ENCODE data around the gene RPL18.
"Not testable (repeated sequence)": the region's sequence is repeated elsewhere in the genome, so short reads cannot be mapped to it uniquely, and the experiment has no call there.

The RPL18 gene

DNA sequence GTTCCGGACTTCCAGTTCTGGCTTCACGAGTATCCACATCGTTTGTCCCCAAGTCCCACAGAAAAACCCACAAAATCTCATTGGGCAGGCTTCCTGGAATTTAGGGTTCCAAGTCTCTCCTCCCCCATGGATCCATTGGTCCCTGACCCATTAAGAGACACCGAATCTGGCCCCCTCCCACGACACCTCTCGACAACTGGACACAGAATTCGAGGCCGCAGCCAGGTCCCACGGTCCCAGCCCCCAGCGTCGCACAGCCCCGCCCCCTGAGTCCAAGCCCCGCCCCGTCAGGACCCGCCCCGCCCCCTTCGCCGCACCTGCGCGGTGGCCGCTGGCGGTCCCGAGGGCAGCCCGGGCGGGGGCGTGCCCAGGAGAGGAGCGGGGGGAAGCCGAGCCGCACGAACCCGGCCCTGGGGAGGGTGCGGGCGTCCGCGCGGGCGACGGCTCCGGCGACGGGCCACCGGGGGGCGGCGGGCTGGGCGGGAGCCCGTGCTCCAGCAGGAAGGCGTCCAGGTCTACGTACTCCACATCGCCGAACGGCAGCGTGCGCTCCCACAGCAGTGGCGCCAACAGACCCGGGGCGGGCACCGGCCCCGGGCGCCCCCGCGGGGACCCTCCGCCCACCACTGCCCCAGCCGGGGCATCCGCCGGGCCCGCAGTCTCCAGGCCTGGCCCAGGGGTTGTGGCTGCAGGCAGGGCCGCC is 16.4 kb upstream of the RPL18 start:
- DNase-seq (ENCODE audit: low spot score): peak; percentile 66
- H3K27ac ChIP-seq: peak overlapping the region; percentile 99
- CTCF ChIA-PET: no interaction called here
- TF ChIP-seq, protein P1, sequence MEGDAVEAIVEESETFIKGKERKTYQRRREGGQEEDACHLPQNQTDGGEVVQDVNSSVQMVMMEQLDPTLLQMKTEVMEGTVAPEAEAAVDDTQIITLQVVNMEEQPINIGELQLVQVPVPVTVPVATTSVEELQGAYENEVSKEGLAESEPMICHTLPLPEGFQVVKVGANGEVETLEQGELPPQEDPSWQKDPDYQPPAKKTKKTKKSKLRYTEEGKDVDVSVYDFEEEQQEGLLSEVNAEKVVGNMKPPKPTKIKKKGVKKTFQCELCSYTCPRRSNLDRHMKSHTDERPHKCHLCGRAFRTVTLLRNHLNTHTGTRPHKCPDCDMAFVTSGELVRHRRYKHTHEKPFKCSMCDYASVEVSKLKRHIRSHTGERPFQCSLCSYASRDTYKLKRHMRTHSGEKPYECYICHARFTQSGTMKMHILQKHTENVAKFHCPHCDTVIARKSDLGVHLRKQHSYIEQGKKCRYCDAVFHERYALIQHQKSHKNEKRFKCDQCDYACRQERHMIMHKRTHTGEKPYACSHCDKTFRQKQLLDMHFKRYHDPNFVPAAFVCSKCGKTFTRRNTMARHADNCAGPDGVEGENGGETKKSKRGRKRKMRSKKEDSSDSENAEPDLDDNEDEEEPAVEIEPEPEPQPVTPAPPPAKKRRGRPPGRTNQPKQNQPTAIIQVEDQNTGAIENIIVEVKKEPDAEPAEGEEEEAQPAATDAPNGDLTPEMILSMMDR (conservative IDR thresholded peaks at IDR 0.05; ENCODE audit: low read depth): no peak
- POLR2A ChIA-PET (ENCODE audit: low non-redundant PET): no interaction called here

DNA sequence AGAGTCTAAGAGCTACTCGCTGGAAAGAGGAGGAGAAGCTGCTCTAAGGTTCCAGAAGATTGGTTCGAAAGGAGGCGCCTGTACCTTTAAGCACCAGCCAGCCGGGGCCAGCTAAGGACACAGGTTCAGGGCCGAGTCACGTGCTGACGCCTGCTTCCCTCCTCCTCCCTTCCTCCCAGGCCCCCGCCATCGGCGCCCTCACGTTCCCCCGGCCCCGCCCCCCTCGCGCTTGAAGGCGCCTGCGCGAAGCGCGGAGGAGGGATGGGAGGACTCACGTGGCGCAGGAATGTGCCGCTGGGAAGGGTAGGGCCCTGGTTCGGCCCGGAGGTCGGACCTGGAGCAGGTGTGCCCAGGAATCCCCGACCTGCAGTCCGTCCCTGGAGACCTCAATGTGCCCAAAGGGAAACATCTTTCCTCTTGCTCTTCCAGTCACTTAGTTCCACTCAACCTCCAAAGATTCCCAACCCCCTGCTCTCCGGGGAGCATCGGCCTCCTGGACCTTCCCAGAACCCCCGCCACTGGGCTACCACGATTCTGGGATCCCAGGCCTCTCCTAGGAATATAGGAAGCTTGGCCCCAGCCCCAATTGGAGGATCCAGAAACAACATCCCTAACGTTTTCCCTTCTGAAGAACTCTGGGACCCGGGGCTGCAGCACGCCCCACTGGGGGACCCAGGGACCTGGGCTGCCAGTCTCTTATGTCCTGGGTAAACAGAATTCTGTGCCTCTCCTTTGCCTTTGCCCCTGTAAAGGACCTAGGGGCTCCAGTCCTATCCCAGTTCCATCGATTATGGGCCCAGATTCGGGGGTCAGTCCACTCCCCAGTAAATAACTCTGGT is 15.7 kb upstream of the RPL18 start:
- POLR2A ChIA-PET (ENCODE audit: low non-redundant PET): interaction anchor here (1.7 kb wide), 1 partner anchor 16 kb away, joined by 7 read pairs; the partner anchor contains the start of genes RPL18 and SPHK2
- TF ChIP-seq, protein P1 (conservative IDR thresholded peaks at IDR 0.05; ENCODE audit: low read depth): no peak
- H3K27ac ChIP-seq: peak overlapping the region; percentile 99
- CTCF ChIA-PET: no interaction called here
- peak; percentile 90 for DNase-seq (ENCODE audit: low spot score)

DNA sequence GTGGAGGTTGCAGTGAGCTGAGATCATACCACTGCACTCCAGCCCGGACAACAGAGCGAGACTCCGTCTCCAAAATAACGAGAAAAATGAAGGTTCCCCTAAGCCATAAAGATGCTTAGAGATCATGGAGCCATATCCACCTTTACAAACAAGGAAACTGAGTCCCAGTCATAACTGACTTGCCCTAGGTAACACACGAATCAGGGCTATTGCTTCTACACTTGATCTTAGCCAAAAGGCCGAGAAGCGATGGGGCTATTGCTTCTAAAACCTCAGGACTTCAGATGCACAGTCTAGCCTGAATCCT is 15.0 kb upstream of the RPL18 start:
- H3K27ac ChIP-seq: peak overlapping the region; percentile 99
- CTCF ChIA-PET: no interaction called here
- TF ChIP-seq, protein P1 (conservative IDR thresholded peaks at IDR 0.05; ENCODE audit: low read depth): no peak
- POLR2A ChIA-PET (ENCODE audit: low non-redundant PET): interaction anchor here (1.7 kb wide), 1 partner anchor 15 kb away, joined by 7 read pairs; the partner anchor contains the start of genes RPL18 and SPHK2
- no peak for DNase-seq (ENCODE audit: low spot score)

DNA sequence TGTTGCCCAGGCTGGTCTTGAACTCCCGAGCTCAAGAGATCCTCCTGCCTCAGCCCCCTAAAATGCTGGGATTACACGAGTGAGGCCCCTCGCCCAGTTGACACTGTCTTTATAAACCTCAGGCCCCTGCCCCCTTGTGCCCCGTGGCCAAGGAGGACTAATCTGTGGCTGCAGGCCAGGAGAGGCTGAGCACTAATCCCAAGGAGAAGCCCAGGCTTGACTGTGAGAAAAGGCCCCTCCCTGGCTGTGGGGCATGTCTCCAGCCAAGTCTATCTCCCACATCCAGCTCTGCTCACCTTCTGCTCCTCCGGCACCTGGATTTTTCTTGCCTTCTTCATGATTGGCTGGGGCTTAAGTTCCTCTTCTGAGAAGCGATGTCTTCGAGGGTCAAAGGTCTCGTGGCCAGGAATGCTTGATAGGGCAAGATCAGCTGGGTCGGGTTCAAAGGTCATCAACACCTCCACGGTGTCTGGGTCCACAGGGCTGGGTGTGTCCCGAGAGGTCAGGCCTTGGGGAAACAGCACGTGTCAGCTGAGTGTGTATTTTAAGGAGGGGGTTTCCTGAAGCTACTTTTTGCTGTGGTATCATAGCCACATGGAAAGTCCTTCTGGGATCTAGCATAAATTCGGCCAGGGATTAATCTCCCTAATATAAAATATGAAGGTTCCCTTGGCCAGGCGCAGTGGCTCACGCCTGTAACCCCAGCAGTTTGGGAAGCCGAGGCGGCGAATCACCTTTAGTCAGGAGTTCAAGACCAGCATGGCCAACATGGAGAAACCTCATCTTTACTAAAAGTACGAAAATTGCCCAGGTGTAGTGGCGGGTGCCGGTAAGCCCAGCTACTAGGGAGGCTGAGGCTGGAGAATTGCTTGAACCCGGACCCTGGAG is 14.4 kb upstream of the RPL18 start:
- no peak for DNase-seq (ENCODE audit: low spot score)
- peak overlapping the region; percentile 99 for H3K27ac ChIP-seq
- CTCF ChIA-PET: interaction anchor here (0.8 kb wide), 1 partner anchor 19 kb away, joined by 4 read pairs; the partner anchor contains the start of gene FAM83E
- TF ChIP-seq, protein P1 (conservative IDR thresholded peaks at IDR 0.05; ENCODE audit: low read depth): no peak
- POLR2A ChIA-PET (ENCODE audit: low non-redundant PET): interaction anchor here (0.5 to 1.7 kb wide), 3 partner anchors 14 to 881 kb away, joined by 4 to 7 read pairs (median 5); partner anchors contain the start of genes FAM83E, RPL18 and SPHK2

DNA sequence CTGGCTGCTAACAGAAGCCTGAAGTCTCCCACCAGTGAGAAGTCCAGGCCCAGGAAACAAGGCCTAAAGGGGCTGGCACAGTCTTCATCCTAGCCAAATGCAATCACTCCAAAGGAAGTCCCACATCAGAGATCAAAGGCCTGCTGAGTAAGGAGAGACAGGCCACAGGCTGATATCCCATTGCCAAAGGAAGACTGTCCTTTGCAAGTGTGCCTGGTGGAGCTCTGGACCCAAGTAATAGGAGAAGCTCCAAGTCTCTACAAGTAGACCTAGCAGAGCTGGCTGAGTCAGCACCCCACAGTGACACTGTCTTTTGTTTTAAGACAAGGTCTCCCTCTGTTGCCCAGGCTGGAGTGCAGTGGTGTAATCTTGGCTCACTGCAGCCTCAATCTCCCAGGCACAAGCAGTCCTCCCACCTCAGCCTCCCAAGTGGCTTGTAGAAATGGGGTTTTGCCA is 13.7 kb upstream of the RPL18 start:
- no peak for DNase-seq (ENCODE audit: low spot score)
- TF ChIP-seq, protein P1 (conservative IDR thresholded peaks at IDR 0.05; ENCODE audit: low read depth): no peak
- H3K27ac ChIP-seq: peak overlapping the region; percentile 99
- ChIA-PET CTCF (interaction anchor here (0.8 kb wide), 1 partner anchor 18 kb away, joined by 4 read pairs; the partner anchor contains the start of gene FAM83E), POLR2A (ENCODE audit: low non-redundant PET) (interaction anchor here (0.5 to 1.7 kb wide), 3 partner anchors 14 to 882 kb away, joined by 4 to 7 read pairs (median 5); partner anchors contain the start of genes FAM83E, RPL18 and SPHK2)

DNA sequence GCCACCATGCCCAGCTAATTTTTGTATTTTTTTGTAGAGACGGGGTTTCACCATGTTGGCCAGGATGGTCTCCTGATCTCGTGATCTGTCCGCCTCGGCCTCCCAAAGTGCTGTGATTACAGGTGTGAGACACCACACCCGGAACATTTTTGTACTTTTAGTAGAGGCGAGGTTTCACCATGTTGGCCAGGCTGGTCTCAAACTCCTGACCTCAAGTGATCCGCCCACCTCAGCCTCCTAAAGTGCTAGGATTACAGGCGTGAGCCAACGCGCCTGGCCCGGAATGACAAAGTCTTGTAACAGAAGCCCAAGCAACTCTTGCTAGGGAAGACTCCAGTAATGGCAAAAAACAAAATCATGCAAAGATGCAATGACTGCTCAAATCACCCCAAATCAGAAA is 13.3 kb upstream of the RPL18 start:
- ChIA-PET POLR2A (ENCODE audit: low non-redundant PET) (interaction anchor here (1.2 kb wide), 1 partner anchor 17 kb away, joined by 4 read pairs; the partner anchor contains the start of gene FAM83E), CTCF (interaction anchor here (0.8 kb wide), 1 partner anchor 17 kb away, joined by 4 read pairs; the partner anchor contains the start of gene FAM83E)
- DNase-seq (ENCODE audit: low spot score): not testable (repeated sequence)
- peak overlapping the region; percentile 99 for H3K27ac ChIP-seq

Measured in RWPE1 (cell line).